Pancreas (tissue), 10 donors: Measurements from ENCODE around the gene LRPAP1. TPM values are rescaled to one million over a fixed set of nuclear protein-coding genes. Genes with fewer than 3 reads are reported as not detected.
A peak's percentile ranks its signal among the peaks of the same experiment; 100 is the strongest.

Source experiments
- ATAC-seq, 4 donors: fragments of 200-7000 bp; cut with Tn5 transposase; one replicate each; pipeline versions ENCODE4 v1.8.0 to v1.9.1; 2020; ENCODE audit warnings: mild to moderate bottlenecking in 4 of 4, moderate library complexity in 4 of 4
- DNase-seq, 6 donors: peaks; one replicate each; pipeline ENCODE4 v3.0.0-alpha.2; 2020
- FAIRE-seq: peaks from 2 replicates; lab custom pipeline; 2012; peaks lifted over from hg19 to GRCh38; lab: Jason Lieb, UNC
- H3K27ac ChIP-seq, 4 donors: fragments of 200-600 bp; sonication (generic); 1 replicate in 3 of 4; 2 replicates in 1 of 4; pipeline versions ENCODE4 v1.5.0 to v1.8.0; 2020
- H3K27me3 ChIP-seq, 4 donors: fragments of 200-600 bp; one replicate each; pipeline ENCODE4 v1.8.0; 2021
- H3K36me3 ChIP-seq, 3 donors: fragments of 200-600 bp; sonication (generic) in 1 of 3; one replicate each; pipeline versions ENCODE4 v1.5.0 to v1.8.0; 2020 to 2021
- H3K4me1 ChIP-seq, 3 donors: fragments of 200-600 bp; one replicate each; pipeline ENCODE4 v1.8.0; 2021
- H3K4me3 ChIP-seq, 4 donors: fragments of 200-600 bp; sonication (generic) in 2 of 4; one replicate each; pipeline versions ENCODE4 v1.5.0 to v1.8.0; 2020 to 2021
- H3K9me3 ChIP-seq, 4 donors: fragments of 200-600 bp; one replicate each; pipeline ENCODE4 v1.8.0; 2021
- WGBS, 2 donors: extraction: QIAGEN DNeasy Blood & Tissue Kit; methylation state at CpG; one replicate each; pipeline ENCODE4 v1.1.7; 2013; 5-methylcytosine and 5-hydroxymethylcytosine counted together
- intact Hi-C, 3 donors: fragments of 100-400 bp; cut with DNase I; formaldehyde crosslinking; loops; one replicate each; pipeline versions ENCODE4 v1.11.1 to v1.14.2; 2022
- polyA plus RNA-seq, 2 donors: library from polyadenylated mRNA; stranded (reverse); fragments of 200-250 nt; gene quantifications; one replicate each; pipeline ENCODE4 v1.2.3, GENCODE V29; 2013
- total RNA-seq, 6 donors: library from RNA; stranded (reverse); fragmentation: NEBNext Ultra II Directional in 4 of 6; extraction: Animal tissue kit (Norgen Biotek cat#: 25700) in 4 of 6; gene quantifications; one replicate each; pipeline versions ENCODE4 v1.2.1 to v1.2.4, GENCODE V29; 2021 to 2023
- TF ChIP-seq, protein P1 (sequence below), 4 donors: fragments of 200-600 bp; sonication (generic) in 3 of 4; IDR thresholded peaks; one replicate each; pipeline versions ENCODE4 v1.5.0 to v1.8.0; 2021; ENCODE audit warnings: antibody characterized with exemption in 4 of 4
- donor health status: healthy with polysubstance abuse.
- donor health status: DM: no; HTN: no; CAD: no; lungs with moderate emphysema.
- donor health status: DM: no; HTN: no; CAD: no.
- donor health status: control.
- donor health status: control.
- donor health status: Bipolar disorder and iron deficiency.
- donor health status: DM: yes; HTN: yes; CAD: no.
- donor health status: DM: no; HTN: no; CAD: no.
- donor health status: DM: no; HTN: no; CAD: no.
- donor health status: DM: yes; HTN: yes; CAD: no.

Gene LRPAP1
- total and polyA plus RNA-seq, 8 donors: 30.4 to 129 (median 110) TPM

DNA sequence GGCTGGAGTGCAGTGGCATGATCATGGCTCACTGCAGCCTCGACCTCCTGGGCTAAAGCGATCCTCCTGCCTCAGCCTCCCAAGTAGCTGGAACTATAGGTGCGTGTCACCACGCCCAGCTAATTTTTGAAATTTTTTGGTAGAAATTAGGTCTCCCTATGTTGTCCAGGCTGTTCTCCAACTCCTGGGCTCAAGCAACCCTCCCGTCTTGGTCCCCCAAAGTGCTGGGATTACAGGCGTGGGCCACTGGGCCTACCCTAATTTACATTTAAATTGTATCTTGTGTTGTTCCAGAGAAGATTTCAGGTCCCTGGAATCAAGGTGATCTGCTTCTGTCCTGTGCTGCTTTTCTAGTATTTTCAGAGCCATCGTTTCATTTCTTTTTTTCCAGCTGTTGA lies 1.2 kb upstream of the LRPAP1 start:
- no peak overlapping the region for H3K4me3 ChIP-seq
- peak in 1 of 6 donors; percentile 5 for DNase-seq
- intact Hi-C loops: no loop called here
- peaks cover 0 to 16% (median 10%) of the 10 kb centered on the region in 3 donors for H3K4me1 ChIP-seq
- WGBS, 2 donors: 97% methylated on average over 7 of the region's 7 CpGs
- FAIRE-seq: no peak
- no peaks in the 10 kb centered on the region for H3K9me3 ChIP-seq
- ATAC-seq: no peak
- TF ChIP-seq, protein P1, sequence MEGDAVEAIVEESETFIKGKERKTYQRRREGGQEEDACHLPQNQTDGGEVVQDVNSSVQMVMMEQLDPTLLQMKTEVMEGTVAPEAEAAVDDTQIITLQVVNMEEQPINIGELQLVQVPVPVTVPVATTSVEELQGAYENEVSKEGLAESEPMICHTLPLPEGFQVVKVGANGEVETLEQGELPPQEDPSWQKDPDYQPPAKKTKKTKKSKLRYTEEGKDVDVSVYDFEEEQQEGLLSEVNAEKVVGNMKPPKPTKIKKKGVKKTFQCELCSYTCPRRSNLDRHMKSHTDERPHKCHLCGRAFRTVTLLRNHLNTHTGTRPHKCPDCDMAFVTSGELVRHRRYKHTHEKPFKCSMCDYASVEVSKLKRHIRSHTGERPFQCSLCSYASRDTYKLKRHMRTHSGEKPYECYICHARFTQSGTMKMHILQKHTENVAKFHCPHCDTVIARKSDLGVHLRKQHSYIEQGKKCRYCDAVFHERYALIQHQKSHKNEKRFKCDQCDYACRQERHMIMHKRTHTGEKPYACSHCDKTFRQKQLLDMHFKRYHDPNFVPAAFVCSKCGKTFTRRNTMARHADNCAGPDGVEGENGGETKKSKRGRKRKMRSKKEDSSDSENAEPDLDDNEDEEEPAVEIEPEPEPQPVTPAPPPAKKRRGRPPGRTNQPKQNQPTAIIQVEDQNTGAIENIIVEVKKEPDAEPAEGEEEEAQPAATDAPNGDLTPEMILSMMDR (IDR thresholded peaks at IDR 0.05): no peak
- H3K27ac ChIP-seq: no peak overlapping the region
- H3K27me3 ChIP-seq: no peaks in the 10 kb centered on the region
- H3K36me3 ChIP-seq: no peaks in the 10 kb centered on the region

GRCh38 chr4:3532751-3533422 lies 665 bp upstream of the LRPAP1 start:
- DNase-seq: peak in 1 of 6 donors; percentile 18
- no peaks in the 10 kb centered on the region for H3K9me3 ChIP-seq
- H3K27ac ChIP-seq: peak overlapping the region in 2 of 4 donors; percentile 28 to 62
- no peaks in the 10 kb centered on the region for H3K36me3 ChIP-seq
- peak overlapping the region; percentile 71 to 95 (median 86) for H3K4me3 ChIP-seq
- H3K4me1 ChIP-seq: peaks cover 0 to 16% (median 10%) of the 10 kb centered on the region in 3 donors
- TF ChIP-seq, protein P1 (IDR thresholded peaks at IDR 0.05): no peak
- no peak for FAIRE-seq
- H3K27me3 ChIP-seq: no peaks in the 10 kb centered on the region
- 19 to 22% methylated on average over 36 to 42 of the region's 42 CpGs for WGBS, 2 donors
- peak; percentile 39 to 68 (median 62) for ATAC-seq
- intact Hi-C loops: no loop called here

- Histone ChIP-seq H3K27me3 (no peaks in the 10 kb centered on the region), H3K27ac (peak overlapping the region in 1 of 4 donors; percentile 46), H3K9me3 (no peaks in the 10 kb centered on the region), H3K4me1 (peaks cover 0 to 16% (median 10%) of the 10 kb centered on the region in 3 donors), H3K36me3 (no peaks in the 10 kb centered on the region), H3K4me3 (peak overlapping the region; percentile 71 to 95 (median 86))
- FAIRE-seq (no peak), ATAC-seq (peak; percentile 1 to 12 (median 6)), DNase-seq (peak in 3 of 6 donors; percentile 13 to 53 (median 46))
- TF ChIP-seq, protein P1 (IDR thresholded peaks at IDR 0.05): no peak
- 3% methylated on average over 17 of the region's 17 CpGs for WGBS, 2 donors
- intact Hi-C loops: no loop called here
Observed at GRCh38 chr4:3531318-3531878, 824 bp downstream of the LRPAP1 start.

- Histone ChIP-seq H3K36me3 (no peaks in the 10 kb centered on the region), H3K4me1 (peaks cover 0 to 16% (median 10%) of the 10 kb centered on the region in 3 donors), H3K27ac (no peak overlapping the region), H3K27me3 (no peaks in the 10 kb centered on the region), H3K4me3 (peak overlapping the region; percentile 71 to 95 (median 86)), H3K9me3 (no peaks in the 10 kb centered on the region)
- 42 to 66% methylated on average over 18 of the region's 18 CpGs for WGBS, 2 donors
- ATAC-seq (no peak), DNase-seq (peak in 2 of 6 donors; percentile 56 to 78), FAIRE-seq (no peak)
- TF ChIP-seq, protein P1 (IDR thresholded peaks at IDR 0.05): no peak
- intact Hi-C loops: no loop called here
Observed at GRCh38 chr4:3530663-3531254, 1.5 kb downstream of the LRPAP1 start.
